ENCODE measurements around the gene KRTAP5-8.

- TF ChIP-seq CTCF (IDR thresholded peaks at IDR 0.05) = no peak
- TF ChIP-seq POLR2A (IDR thresholded peaks at IDR 0.05) = no peak
These were observed 4.6 kb downstream of the KRTAP5-8 start for GRCh38 chr11:71542382-71542781.

All from adrenal gland (tissue), 5 donors.